ENCODE data around the gene MCTP2.

The MCTP2 gene

GRCh38 chr15:94230431-94230882 lies 904 bp upstream of the MCTP2 start:
- H3F3A ChIP-seq (ENCODE audit: control insufficient read depth, insufficient read depth), result peaks cover 29% of the 10 kb centered on the region
- peak overlapping the region; percentile 95; the same call in 1 of the 2 replicates for H3K27ac ChIP-seq (ENCODE audit: low read depth, low read length)
- peak overlapping the region; percentile 96 for H3K4me2 ChIP-seq (ENCODE audit: low read length)
- peaks cover 30% of the 10 kb centered on the region for H3K36me3 ChIP-seq (ENCODE audit: control insufficient read depth, low read length)
- peaks cover 10% of the 10 kb centered on the region for H4K20me1 ChIP-seq (ENCODE audit: control insufficient read depth, insufficient read depth, low read depth, low read length)
- H3K27me3 ChIP-seq (ENCODE audit: control insufficient read depth, low read length), result peaks cover 9% of the 10 kb centered on the region; the same call in 1 of the 2 replicates
- peaks cover 47% of the 10 kb centered on the region for H3K79me2 ChIP-seq (ENCODE audit: control insufficient read depth, low read length)
- H3K9me2 ChIP-seq (replicated peaks; ENCODE audit: control insufficient read depth, low read length), result no peaks in the 10 kb centered on the region
- H3K4me1 ChIP-seq (ENCODE audit: control insufficient read depth, low read length), result peaks cover 71% of the 10 kb centered on the region
- no peak for TF ChIP-seq CTCF (IDR thresholded peaks at IDR 0.05; ENCODE audit: low read depth, low read length, poor library complexity, severe bottlenecking)
- TF ChIP-seq EZH2phosphoT487 (IDR thresholded peaks at IDR 0.05; ENCODE audit: borderline replicate concordance, low read length), result no peak
- no peaks in the 10 kb centered on the region for H3K9me3 ChIP-seq (ENCODE audit: control insufficient read depth, insufficient read depth, low read length)
- peak overlapping the region; percentile 98 for H3K4me3 ChIP-seq (ENCODE audit: low read length)

GRCh38 chr15:94231723-94232468 lies 535 bp downstream of the MCTP2 start:
- Histone ChIP-seq H3K4me1 (ENCODE audit: control insufficient read depth, low read length) (peaks cover 71% of the 10 kb centered on the region), H3K79me2 (ENCODE audit: control insufficient read depth, low read length) (peaks cover 61% of the 10 kb centered on the region), H3K4me2 (ENCODE audit: low read length) (peak overlapping the region; percentile 96), H3K36me3 (ENCODE audit: control insufficient read depth, low read length) (peaks cover 30% of the 10 kb centered on the region), H3K9me2 (replicated peaks; ENCODE audit: control insufficient read depth, low read length) (no peaks in the 10 kb centered on the region), H3K4me3 (ENCODE audit: low read length) (peak overlapping the region; percentile 98), H3F3A (ENCODE audit: control insufficient read depth, insufficient read depth) (peaks cover 29% of the 10 kb centered on the region), H4K20me1 (ENCODE audit: control insufficient read depth, insufficient read depth, low read depth, low read length) (peaks cover 14% of the 10 kb centered on the region), H3K9me3 (ENCODE audit: control insufficient read depth, insufficient read depth, low read length) (no peaks in the 10 kb centered on the region), H3K27me3 (ENCODE audit: control insufficient read depth, low read length) (peaks cover 9% of the 10 kb centered on the region; the same call in 1 of the 2 replicates), H3K27ac (ENCODE audit: low read depth, low read length) (peak overlapping the region; percentile 95)
- TF ChIP-seq CTCF (IDR thresholded peaks at IDR 0.05; ENCODE audit: low read depth, low read length, poor library complexity, severe bottlenecking) (no peak), EZH2phosphoT487 (IDR thresholded peaks at IDR 0.05; ENCODE audit: borderline replicate concordance, low read length) (no peak)

- no peaks in the 10 kb centered on the region for H3K9me2 ChIP-seq (replicated peaks; ENCODE audit: control insufficient read depth, low read length)
- peaks cover 9% of the 10 kb centered on the region; the same call in 1 of the 2 replicates for H3K27me3 ChIP-seq (ENCODE audit: control insufficient read depth, low read length)
- peak overlapping the region; percentile 96 for H3K4me2 ChIP-seq (ENCODE audit: low read length)
- H3K4me3 ChIP-seq (ENCODE audit: low read length), result peak overlapping the region; percentile 98
- peaks cover 40% of the 10 kb centered on the region for H3F3A ChIP-seq (ENCODE audit: control insufficient read depth, insufficient read depth)
- TF ChIP-seq EZH2phosphoT487 (IDR thresholded peaks at IDR 0.05; ENCODE audit: borderline replicate concordance, low read length) (no peak), CTCF (IDR thresholded peaks at IDR 0.05; ENCODE audit: low read depth, low read length, poor library complexity, severe bottlenecking) (no peak)
- peaks cover 17% of the 10 kb centered on the region for H4K20me1 ChIP-seq (ENCODE audit: control insufficient read depth, insufficient read depth, low read depth, low read length)
- H3K79me2 ChIP-seq (ENCODE audit: control insufficient read depth, low read length), result peaks cover 74% of the 10 kb centered on the region
- H3K27ac ChIP-seq (ENCODE audit: low read depth, low read length), result peak overlapping the region; percentile 95; the same call in 1 of the 2 replicates
- H3K4me1 ChIP-seq (ENCODE audit: control insufficient read depth, low read length), result peaks cover 81% of the 10 kb centered on the region
- H3K9me3 ChIP-seq (ENCODE audit: control insufficient read depth, insufficient read depth, low read length), result no peaks in the 10 kb centered on the region
- peaks cover 30% of the 10 kb centered on the region for H3K36me3 ChIP-seq (ENCODE audit: control insufficient read depth, low read length)
These were observed 2.1 kb downstream of the MCTP2 start for GRCh38 chr15:94233441-94233840.

Data from DOHH2 (cell line).